ENCODE results near the gene GALNT1.
"Not testable (repeated sequence)": the region's sequence is repeated elsewhere in the genome, so short reads cannot be mapped to it uniquely, and the experiment has no call there.

GALNT1 gene

GRCh38 chr18:35570182-35570581 is 11.4 kb upstream of the GALNT1 start:
- no peaks in the 10 kb centered on the region for H3K27me3 ChIP-seq (ENCODE audit: insufficient read depth, low read length)
- WGBS, result 85% methylated on average over 2 of the region's 2 CpGs
- H3K9ac ChIP-seq (ENCODE audit: low read depth, low read length), result no peak overlapping the region
- H3K36me3 ChIP-seq (ENCODE audit: insufficient read depth, low read length), result no peaks in the 10 kb centered on the region
- no peaks in the 10 kb centered on the region for H3K4me1 ChIP-seq (ENCODE audit: insufficient read depth, low read length)
- H3K9me3 ChIP-seq (ENCODE audit: insufficient read depth, low read depth, low read length), result no peaks in the 10 kb centered on the region
- H3K27ac ChIP-seq (ENCODE audit: low read depth, low read length), result no peak overlapping the region
- H3K4me3 ChIP-seq (ENCODE audit: low read length), result no peak overlapping the region

GRCh38 chr18:35571138-35571537 is 10.4 kb upstream of the GALNT1 start:
- no peak overlapping the region for H3K4me3 ChIP-seq (ENCODE audit: low read length)
- H3K9me3 ChIP-seq (ENCODE audit: insufficient read depth, low read depth, low read length), result 0 out of 2 replicates have a peak, but pooled peaks cover 5% of the 10 kb centered on the region
- H3K36me3 ChIP-seq (ENCODE audit: insufficient read depth, low read length), result no peaks in the 10 kb centered on the region
- H3K9ac ChIP-seq (ENCODE audit: low read depth, low read length), result no peak overlapping the region
- H3K4me1 ChIP-seq (ENCODE audit: insufficient read depth, low read length), result no peaks in the 10 kb centered on the region
- H3K27ac ChIP-seq (ENCODE audit: low read depth, low read length), result no peak overlapping the region
- no CpG with 5 or more reads among the region's 1 CpG for WGBS
- H3K27me3 ChIP-seq (ENCODE audit: insufficient read depth, low read length), result no peaks in the 10 kb centered on the region

DNA sequence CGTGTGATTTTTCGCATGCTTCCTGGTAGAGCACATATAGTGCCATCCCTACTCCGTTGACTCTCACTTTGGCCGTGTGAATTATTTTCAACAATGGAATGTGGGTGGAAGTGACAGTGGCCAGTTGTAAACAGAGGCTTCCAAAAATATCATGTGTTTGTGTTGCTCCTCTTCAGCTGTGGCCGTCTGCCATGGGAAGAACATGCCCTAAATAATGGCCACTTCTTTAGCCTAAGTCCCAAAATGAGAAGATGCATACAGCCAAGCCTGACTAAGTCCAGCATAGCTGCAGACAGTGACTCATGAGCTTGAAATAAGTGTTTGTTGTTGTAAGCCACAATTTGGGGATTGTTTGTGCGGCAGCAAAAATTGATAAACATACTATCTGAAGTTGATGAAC is 8.9 kb upstream of the GALNT1 start:
- whole genome bisulfite sequencing, result 95% methylated on average over 6 of the region's 6 CpGs
- Histone ChIP-seq H3K4me3 (ENCODE audit: low read length) (no peak overlapping the region), H3K36me3 (ENCODE audit: insufficient read depth, low read length) (no peaks in the 10 kb centered on the region), H3K4me1 (ENCODE audit: insufficient read depth, low read length) (no peaks in the 10 kb centered on the region), H3K9me3 (ENCODE audit: insufficient read depth, low read depth, low read length) (peaks cover 9% of the 10 kb centered on the region; the same call in 1 of the 2 replicates), H3K9ac (ENCODE audit: low read depth, low read length) (no peak overlapping the region), H3K27me3 (ENCODE audit: insufficient read depth, low read length) (no peaks in the 10 kb centered on the region), H3K27ac (ENCODE audit: low read depth, low read length) (no peak overlapping the region)

DNA sequence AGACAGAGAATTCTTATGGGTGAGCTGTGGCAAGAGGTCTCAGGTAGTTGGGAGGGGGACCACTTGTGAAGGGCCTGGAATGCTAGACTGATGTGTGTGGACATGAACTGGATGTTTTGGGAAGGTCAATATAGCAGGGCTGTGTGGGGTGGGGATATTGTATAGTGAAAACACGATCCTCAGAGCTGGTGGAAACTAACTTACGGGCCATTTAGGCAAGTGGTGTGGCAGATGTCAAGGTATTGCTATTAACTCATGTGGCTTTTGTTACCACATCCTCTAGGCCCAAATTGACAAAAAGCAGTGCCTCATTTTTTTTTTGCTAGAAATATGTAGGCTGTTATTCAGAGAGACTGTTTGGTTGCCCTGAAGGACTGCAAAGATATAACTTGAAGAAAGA is 8.0 kb upstream of the GALNT1 start:
- Histone ChIP-seq H3K4me3 (ENCODE audit: low read length) (no peak overlapping the region), H3K36me3 (ENCODE audit: insufficient read depth, low read length) (no peaks in the 10 kb centered on the region), H3K4me1 (ENCODE audit: insufficient read depth, low read length) (no peaks in the 10 kb centered on the region), H3K27me3 (ENCODE audit: insufficient read depth, low read length) (0 out of 2 replicates have a peak, but pooled peaks cover under 1% of the 10 kb centered on the region), H3K9me3 (ENCODE audit: insufficient read depth, low read depth, low read length) (peaks cover 9% of the 10 kb centered on the region; the same call in 1 of the 2 replicates), H3K9ac (ENCODE audit: low read depth, low read length) (no peak overlapping the region), H3K27ac (ENCODE audit: low read depth, low read length) (no peak overlapping the region)
- WGBS, result 93% methylated on average over 2 of the region's 2 CpGs

GRCh38 chr18:35576240-35576845 is 5.2 kb upstream of the GALNT1 start:
- peaks cover 20% of the 10 kb centered on the region for H3K27me3 ChIP-seq (ENCODE audit: insufficient read depth, low read length)
- H3K9me3 ChIP-seq (ENCODE audit: insufficient read depth, low read depth, low read length); H3K4me3 ChIP-seq (ENCODE audit: low read length); H3K27ac ChIP-seq (ENCODE audit: low read depth, low read length); H3K9ac ChIP-seq (ENCODE audit: low read depth, low read length); H3K36me3 ChIP-seq (ENCODE audit: insufficient read depth, low read length); H3K4me1 ChIP-seq (ENCODE audit: insufficient read depth, low read length): not testable (repeated sequence)
- 98% methylated on average over 5 of the region's 6 CpGs for WGBS

GRCh38 chr18:35577045-35577848 is 4.3 kb upstream of the GALNT1 start:
- H3K36me3 ChIP-seq (ENCODE audit: insufficient read depth, low read length), result no peaks in the 10 kb centered on the region
- H3K4me1 ChIP-seq (ENCODE audit: insufficient read depth, low read length), result peaks cover 6% of the 10 kb centered on the region; the same call in 1 of the 2 replicates
- H3K4me3 ChIP-seq (ENCODE audit: low read length), result no peak overlapping the region
- H3K9me3 ChIP-seq (ENCODE audit: insufficient read depth, low read depth, low read length), result peaks cover 9% of the 10 kb centered on the region; the same call in 1 of the 2 replicates
- H3K27me3 ChIP-seq (ENCODE audit: insufficient read depth, low read length), result peaks cover 20% of the 10 kb centered on the region
- WGBS, result 94% methylated on average over 8 of the region's 8 CpGs
- H3K27ac ChIP-seq (ENCODE audit: low read depth, low read length), result no peak overlapping the region
- no peak overlapping the region for H3K9ac ChIP-seq (ENCODE audit: low read depth, low read length)

DNA sequence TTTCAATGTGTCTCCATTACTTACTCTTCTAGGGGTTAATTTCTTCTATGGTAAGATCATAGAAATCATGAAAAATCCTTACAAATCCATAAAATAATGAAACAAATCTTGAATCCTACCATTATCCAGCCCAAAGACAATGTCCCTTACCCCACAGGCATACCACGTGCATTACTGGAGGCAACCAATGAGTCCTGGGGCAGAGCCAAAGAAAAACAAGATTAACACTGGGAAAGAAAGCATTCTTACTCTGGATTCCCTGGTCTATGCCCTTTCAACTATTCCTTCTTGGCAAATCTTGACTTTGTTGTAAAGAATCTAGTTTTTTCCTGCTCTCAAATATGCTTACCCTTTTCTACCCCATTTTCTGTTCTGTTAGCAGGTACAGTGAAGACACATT is 3.1 kb upstream of the GALNT1 start:
- Histone ChIP-seq H3K36me3 (ENCODE audit: insufficient read depth, low read length) (no peaks in the 10 kb centered on the region), H3K9me3 (ENCODE audit: insufficient read depth, low read depth, low read length) (peaks cover 9% of the 10 kb centered on the region; the same call in 1 of the 2 replicates), H3K27ac (ENCODE audit: low read depth, low read length) (no peak overlapping the region), H3K9ac (ENCODE audit: low read depth, low read length) (no peak overlapping the region), H3K4me1 (ENCODE audit: insufficient read depth, low read length) (peaks cover 18% of the 10 kb centered on the region), H3K4me3 (ENCODE audit: low read length) (no peak overlapping the region), H3K27me3 (ENCODE audit: insufficient read depth, low read length) (peaks cover 20% of the 10 kb centered on the region)
- 65% methylated on average over 1 of the region's 1 CpG for WGBS

- no peak overlapping the region for H3K27ac ChIP-seq (ENCODE audit: low read depth, low read length)
- H3K9ac ChIP-seq (ENCODE audit: low read depth, low read length), result no peak overlapping the region
- WGBS, result 93% methylated on average over 3 of the region's 4 CpGs
- H3K9me3 ChIP-seq (ENCODE audit: insufficient read depth, low read depth, low read length), result peaks cover 9% of the 10 kb centered on the region; the same call in 1 of the 2 replicates
- H3K36me3 ChIP-seq (ENCODE audit: insufficient read depth, low read length), result no peaks in the 10 kb centered on the region
- no peak overlapping the region for H3K4me3 ChIP-seq (ENCODE audit: low read length)
- H3K27me3 ChIP-seq (ENCODE audit: insufficient read depth, low read length), result peaks cover 20% of the 10 kb centered on the region
- peaks cover 20% of the 10 kb centered on the region for H3K4me1 ChIP-seq (ENCODE audit: insufficient read depth, low read length)
These were observed 2.6 kb upstream of the GALNT1 start for GRCh38 chr18:35578936-35579335.

GRCh38 chr18:35580701-35581539 is 620 bp upstream of the GALNT1 start:
- WGBS, result under 1% methylated on average over 94 of the region's 96 CpGs
- H3K4me1 ChIP-seq (ENCODE audit: insufficient read depth, low read length), result peaks cover 20% of the 10 kb centered on the region
- peak overlapping the region; percentile 88 for H3K27ac ChIP-seq (ENCODE audit: low read depth, low read length)
- H3K9ac ChIP-seq (ENCODE audit: low read depth, low read length), result peak overlapping the region; percentile 87
- H3K4me3 ChIP-seq (ENCODE audit: low read length), result peak overlapping the region; percentile 85
- H3K36me3 ChIP-seq (ENCODE audit: insufficient read depth, low read length), result 0 out of 2 replicates have a peak, but pooled peaks cover 3% of the 10 kb centered on the region
- peaks cover 20% of the 10 kb centered on the region for H3K27me3 ChIP-seq (ENCODE audit: insufficient read depth, low read length)
- peaks cover 23% of the 10 kb centered on the region for H3K9me3 ChIP-seq (ENCODE audit: insufficient read depth, low read depth, low read length)

DNA sequence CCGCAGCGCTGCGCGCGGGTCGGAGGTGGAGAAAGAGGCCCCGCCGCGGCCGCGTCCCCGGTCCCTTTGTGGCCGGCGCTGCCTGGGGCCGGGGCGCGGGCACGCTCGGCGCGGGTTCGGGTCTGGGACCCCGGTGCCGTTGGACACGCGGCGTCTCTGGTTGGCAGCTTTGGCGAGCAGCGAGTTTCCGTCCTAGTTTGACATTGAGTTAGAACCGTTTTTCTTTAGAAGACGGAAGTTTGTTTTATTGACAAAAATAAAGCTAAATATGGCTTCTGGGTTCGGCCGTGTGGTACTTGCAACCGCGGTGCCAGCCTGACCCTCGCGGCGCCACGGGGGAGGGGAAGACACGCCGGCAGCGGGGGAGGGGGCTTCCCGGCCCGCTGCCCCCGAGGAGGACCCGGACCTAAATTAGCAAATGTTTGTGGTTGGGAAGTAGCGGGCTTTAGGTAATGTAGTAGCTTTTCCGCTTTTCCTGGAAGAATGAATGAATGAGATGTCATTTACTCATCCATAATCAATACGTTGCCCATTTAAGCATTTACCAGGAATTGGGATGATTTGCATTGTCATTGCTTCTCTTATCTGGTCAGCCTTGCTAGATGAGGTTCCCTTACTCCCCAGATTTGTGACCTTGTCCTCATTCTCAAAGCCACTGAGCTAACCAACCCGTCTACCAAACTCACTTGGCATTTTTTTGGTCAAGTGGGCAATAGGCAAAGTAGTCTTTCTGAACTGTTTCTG is 530 bp downstream of the GALNT1 start:
- Histone ChIP-seq H3K9me3 (ENCODE audit: insufficient read depth, low read depth, low read length) (peaks cover 16% of the 10 kb centered on the region), H3K4me1 (ENCODE audit: insufficient read depth, low read length) (peaks cover 20% of the 10 kb centered on the region), H3K9ac (ENCODE audit: low read depth, low read length) (peak overlapping the region; percentile 87), H3K27ac (ENCODE audit: low read depth, low read length) (peak overlapping the region; percentile 55; the same call in 1 of the 2 replicates), H3K27me3 (ENCODE audit: insufficient read depth, low read length) (peaks cover 20% of the 10 kb centered on the region), H3K4me3 (ENCODE audit: low read length) (peak overlapping the region; percentile 93), H3K36me3 (ENCODE audit: insufficient read depth, low read length) (0 out of 2 replicates have a peak, but pooled peaks cover 3% of the 10 kb centered on the region)
- WGBS, result under 1% methylated on average over 49 of the region's 51 CpGs
